Activated naive CD4-positive, alpha-beta T cell treated with Interleukin-2 at 50 U/mL for 16 hours (primary cell): ENCODE results near the gene CDCA8.
"Not testable (repeated sequence)": the region's sequence is repeated elsewhere in the genome, so short reads cannot be mapped to it uniquely, and the experiment has no call there.

Source experiments
- DNase-seq: peaks from one replicate; pipeline ENCODE4 v3.0.0-alpha.2; 2020

CDCA8 gene

GRCh38 chr1:37718901-37719571, 26.7 kb downstream of the CDCA8 start:
- no peak for DNase-seq

GRCh38 chr1:37719572-37720195, 27.4 kb downstream of the CDCA8 start:
- no peak for DNase-seq

- no peak for DNase-seq
Measured at GRCh38 chr1:37720231-37721130, 28.2 kb downstream of the CDCA8 start.

GRCh38 chr1:37721565-37721964, 29.2 kb downstream of the CDCA8 start:
- no peak for DNase-seq

- DNase-seq: no peak
Measured at GRCh38 chr1:37722181-37723071, 30.1 kb downstream of the CDCA8 start.

GRCh38 chr1:37723072-37723389, 30.7 kb downstream of the CDCA8 start:
- DNase-seq: no peak

- DNase-seq: no peak
Measured at GRCh38 chr1:37723390-37724078, 31.2 kb downstream of the CDCA8 start.

- DNase-seq: no peak
Measured at GRCh38 chr1:37724575-37724974, 32.3 kb downstream of the CDCA8 start.

GRCh38 chr1:37725851-37726613, 33.7 kb downstream of the CDCA8 start:
- DNase-seq: no peak

- no peak for DNase-seq
Measured at GRCh38 chr1:37726751-37727585, 34.7 kb downstream of the CDCA8 start.

- DNase-seq: no peak
Measured at GRCh38 chr1:37728416-37728815, 36.1 kb downstream of the CDCA8 start.

GRCh38 chr1:37730376-37730775, 38.1 kb downstream of the CDCA8 start:
- DNase-seq: no peak

GRCh38 chr1:37731312-37732019, 39.1 kb downstream of the CDCA8 start:
- no peak for DNase-seq

GRCh38 chr1:37732111-37732780, 39.9 kb downstream of the CDCA8 start:
- no peak for DNase-seq

- DNase-seq: no peak
Measured at GRCh38 chr1:37734629-37735591, 42.6 kb downstream of the CDCA8 start.

- not testable (repeated sequence) for DNase-seq
Measured at GRCh38 chr1:37737975-37738374, 45.7 kb downstream of the CDCA8 start.

GRCh38 chr1:37738619-37739018, 46.3 kb downstream of the CDCA8 start:
- DNase-seq: not testable (repeated sequence)

GRCh38 chr1:37739222-37739621, 46.9 kb downstream of the CDCA8 start:
- DNase-seq: no peak
